ENCODE results near the gene SORBS2. TPM values are rescaled to one million over a fixed set of nuclear protein-coding genes. Genes with fewer than 3 reads are reported as not detected.

Gene SORBS2, protein sequence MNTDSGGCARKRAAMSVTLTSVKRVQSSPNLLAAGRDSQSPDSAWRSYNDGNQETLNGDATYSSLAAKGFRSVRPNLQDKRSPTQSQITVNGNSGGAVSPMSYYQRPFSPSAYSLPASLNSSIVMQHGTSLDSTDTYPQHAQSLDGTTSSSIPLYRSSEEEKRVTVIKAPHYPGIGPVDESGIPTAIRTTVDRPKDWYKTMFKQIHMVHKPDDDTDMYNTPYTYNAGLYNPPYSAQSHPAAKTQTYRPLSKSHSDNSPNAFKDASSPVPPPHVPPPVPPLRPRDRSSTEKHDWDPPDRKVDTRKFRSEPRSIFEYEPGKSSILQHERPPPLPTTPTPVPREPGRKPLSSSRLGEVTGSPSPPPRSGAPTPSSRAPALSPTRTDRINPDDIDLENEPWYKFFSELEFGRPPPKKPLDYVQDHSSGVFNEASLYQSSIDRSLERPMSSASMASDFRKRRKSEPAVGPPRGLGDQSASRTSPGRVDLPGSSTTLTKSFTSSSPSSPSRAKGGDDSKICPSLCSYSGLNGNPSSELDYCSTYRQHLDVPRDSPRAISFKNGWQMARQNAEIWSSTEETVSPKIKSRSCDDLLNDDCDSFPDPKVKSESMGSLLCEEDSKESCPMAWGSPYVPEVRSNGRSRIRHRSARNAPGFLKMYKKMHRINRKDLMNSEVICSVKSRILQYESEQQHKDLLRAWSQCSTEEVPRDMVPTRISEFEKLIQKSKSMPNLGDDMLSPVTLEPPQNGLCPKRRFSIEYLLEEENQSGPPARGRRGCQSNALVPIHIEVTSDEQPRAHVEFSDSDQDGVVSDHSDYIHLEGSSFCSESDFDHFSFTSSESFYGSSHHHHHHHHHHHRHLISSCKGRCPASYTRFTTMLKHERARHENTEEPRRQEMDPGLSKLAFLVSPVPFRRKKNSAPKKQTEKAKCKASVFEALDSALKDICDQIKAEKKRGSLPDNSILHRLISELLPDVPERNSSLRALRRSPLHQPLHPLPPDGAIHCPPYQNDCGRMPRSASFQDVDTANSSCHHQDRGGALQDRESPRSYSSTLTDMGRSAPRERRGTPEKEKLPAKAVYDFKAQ (N-terminal part only)
- total RNA-seq = 3.2 and 4.1 TPM in 2 replicates

DNA sequence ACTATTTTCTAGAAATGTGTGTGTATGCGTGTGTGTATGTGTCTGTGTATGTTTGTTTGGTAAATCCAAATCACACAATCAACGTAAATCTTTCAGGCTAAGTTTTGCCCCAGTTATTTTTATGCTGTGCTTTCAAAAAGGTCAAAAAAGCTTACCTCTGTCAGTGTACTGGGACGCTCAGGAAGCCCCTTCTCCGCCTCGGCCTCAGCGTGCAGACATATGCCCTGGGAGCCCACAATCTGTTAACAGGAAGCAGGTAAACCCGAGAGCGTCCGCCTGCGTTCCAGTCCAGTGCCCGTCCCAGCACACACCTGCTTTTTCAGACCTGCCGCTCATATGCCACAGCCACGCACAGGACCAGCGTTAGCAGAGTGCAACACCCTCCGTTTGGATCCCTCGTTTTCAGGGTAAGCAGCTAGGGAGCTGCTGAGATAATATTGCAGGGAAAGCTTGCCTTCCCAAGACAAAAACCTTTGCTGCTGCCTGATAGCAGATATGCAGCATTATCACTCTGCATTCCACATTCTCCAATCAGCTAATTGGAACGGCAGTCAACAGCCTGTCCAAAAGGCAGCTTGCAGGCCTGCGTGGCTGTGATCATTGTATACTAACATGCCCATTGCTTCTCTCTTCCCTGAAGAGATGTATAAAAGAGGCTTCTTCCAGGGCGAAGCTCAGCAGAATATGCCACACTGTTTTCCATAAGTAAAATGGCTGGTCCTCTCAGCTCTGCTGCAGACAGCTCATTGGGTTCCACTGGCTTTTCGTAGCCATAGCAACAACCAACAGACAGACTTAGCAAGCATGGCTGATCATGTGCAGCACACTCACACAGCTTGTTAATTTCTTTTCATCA lies at the start of gene SORBS2:
Gene SORBS2 (minus strand): TSS at position 686 of the 856 bp plus-strand sequence. CDS start 121,623 bp downstream, outside the sequence.

